Activated CD4-positive, alpha-beta T cell treated with anti-CD3 and anti-CD28 coated beads for 36 hours (primary cell): ENCODE data around the gene LRRC73. TPM values are rescaled to one million over a fixed set of nuclear protein-coding genes. Genes with fewer than 3 reads are reported as not detected.
A peak's percentile ranks its signal among the peaks of the same experiment; 100 is the strongest.

ENCODE experiments used
- ATAC-seq: fragments of 200-7000 bp; cut with Tn5 transposase; one replicate; pipeline ENCODE4 v1.10.0; 2021; ENCODE audit warnings: mild to moderate bottlenecking, moderate library complexity
- CTCF ChIA-PET: fragments of 350-600 bp; sonication (Branson Sonifier 250); formaldehyde crosslinking; loops from one replicate; lab custom pipeline; 2021; ENCODE audit warnings: antibody characterized with exemption; lab: Charles Lee
- POLR2A ChIA-PET: fragments of 350-600 bp; sonication (Branson Sonifier 250); formaldehyde crosslinking; loops from one replicate; lab custom pipeline; 2021; ENCODE audit warnings: antibody characterized with exemption, inconsistent platforms; lab: Charles Lee
- DNase-seq: peaks from one replicate; pipeline ENCODE4 v3.0.0-alpha.2; 2020
- H3K27ac Mint-ChIP-seq: one replicate; pipeline ENCODE4 v1.8.0; 2021; ENCODE audit warnings: mixed read lengths
- H3K27me3 Mint-ChIP-seq: one replicate; pipeline ENCODE4 v1.8.0; 2021; ENCODE audit warnings: mixed read lengths
- H3K36me3 Mint-ChIP-seq: one replicate; pipeline ENCODE4 v1.8.0; 2021; ENCODE audit warnings: low read depth, mixed read lengths
- H3K4me1 Mint-ChIP-seq: one replicate; pipeline ENCODE4 v1.8.0; 2021; ENCODE audit warnings: mixed read lengths
- H3K4me3 Mint-ChIP-seq: one replicate; pipeline ENCODE4 v1.8.0; 2021; ENCODE audit warnings: mild to moderate bottlenecking, moderate library complexity, mixed read lengths
- H3K9me3 Mint-ChIP-seq: one replicate; pipeline ENCODE4 v1.8.0; 2021; ENCODE audit warnings: low read depth, mixed read lengths
- intact Hi-C, 2 experiments: fragments of 100-400 bp; cut with DNase I in 1 of 2; cut with micrococcal nuclease in 1 of 2; formaldehyde crosslinking; loops; one replicate each; pipeline versions ENCODE4 v1.14.2 to v1.15.1; 2022 to 2024; cut with DNase I, micrococcal nuclease
- total RNA-seq, 2 experiments: library from RNA; stranded (reverse); gene quantifications; one replicate each; pipeline ENCODE4 v1.2.3, GENCODE V29; 2021

Gene LRRC73
- total RNA-seq, 2 experiments from 2014 or later: 0.18 to 0.19 TPM

DNA sequence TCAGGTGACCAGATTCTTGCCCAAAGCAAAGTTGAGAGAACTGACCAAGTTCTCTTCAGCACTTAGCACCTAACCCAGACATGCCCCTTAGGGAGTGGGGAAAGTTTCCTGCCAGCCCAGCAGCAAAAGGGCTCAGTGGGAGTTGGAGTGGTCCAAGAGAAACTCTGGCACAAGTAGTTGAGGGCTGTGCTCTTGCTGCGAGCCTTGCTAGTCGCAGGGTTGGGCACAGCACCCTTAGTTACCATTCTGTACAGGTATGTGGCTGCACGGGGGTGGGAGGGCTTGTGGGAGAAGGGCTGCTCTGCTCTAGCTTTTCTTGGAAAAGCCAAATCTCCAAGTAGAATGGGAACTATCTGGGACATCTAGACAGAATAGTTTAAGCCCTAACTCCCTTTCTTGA lies 13.1 kb upstream of the LRRC73 start:
- no peak overlapping the region for H3K27ac Mint-ChIP-seq
- ATAC-seq (no peak), DNase-seq (no peak)
- no peak overlapping the region for H3K4me3 Mint-ChIP-seq
- H3K9me3 Mint-ChIP-seq: no peaks in the 10 kb centered on the region
- intact Hi-C loops: no loop called here
- CTCF ChIA-PET: no interaction called here
- POLR2A ChIA-PET: interaction anchor here (1.3 kb wide), 1 partner anchor 48 kb away, joined by 4 read pairs; no protein-coding TSS in a partner anchor
- H3K36me3 Mint-ChIP-seq: peaks cover 65% of the 10 kb centered on the region
- H3K27me3 Mint-ChIP-seq: no peaks in the 10 kb centered on the region
- H3K4me1 Mint-ChIP-seq: peaks cover 4% of the 10 kb centered on the region

DNA sequence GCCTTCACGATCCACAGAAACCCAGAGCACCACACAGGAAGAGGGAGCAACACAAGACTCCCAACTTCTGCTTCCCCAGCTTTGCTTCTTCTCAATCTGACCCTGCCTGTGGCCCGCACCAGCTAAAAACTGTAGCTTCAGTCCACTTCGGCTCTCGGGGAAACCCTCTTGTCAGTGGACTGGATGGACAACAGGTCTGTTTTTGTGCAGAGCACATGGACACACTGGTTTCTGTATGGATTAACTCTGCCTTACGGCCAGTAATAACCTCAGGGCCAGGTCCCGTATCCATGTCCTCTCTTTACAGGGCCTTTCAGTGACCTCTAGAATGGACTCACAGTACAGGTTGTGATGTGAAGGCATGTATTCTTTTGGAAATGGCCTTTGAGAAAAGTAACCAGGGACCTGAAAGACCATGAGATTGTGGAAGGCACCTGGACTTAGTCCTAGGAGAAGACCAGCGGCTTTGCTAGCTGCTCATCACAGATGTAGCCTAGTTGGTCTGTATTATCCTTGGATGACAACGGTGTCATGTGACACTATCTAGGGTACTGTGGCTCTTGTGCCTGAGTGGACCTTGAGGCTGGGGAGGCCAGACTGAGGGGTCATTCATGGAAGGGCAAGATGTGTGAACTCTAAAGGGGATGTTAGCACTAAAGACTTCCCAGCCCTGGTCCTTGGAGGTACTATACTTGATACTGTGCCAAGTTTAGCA lies 12.6 kb upstream of the LRRC73 start:
- Mint-ChIP-seq H3K9me3 (no peaks in the 10 kb centered on the region), H3K27me3 (no peaks in the 10 kb centered on the region), H3K4me1 (peaks cover 4% of the 10 kb centered on the region), H3K27ac (no peak overlapping the region), H3K36me3 (peaks cover 60% of the 10 kb centered on the region), H3K4me3 (no peak overlapping the region)
- intact Hi-C loops: no loop called here
- DNase-seq: no peak
- CTCF ChIA-PET: no interaction called here
- no peak for ATAC-seq
- POLR2A ChIA-PET: interaction anchor here (1.0 to 1.3 kb wide), 2 partner anchors 11 to 49 kb away, joined by 4 read pairs; no protein-coding TSS in a partner anchor

DNA sequence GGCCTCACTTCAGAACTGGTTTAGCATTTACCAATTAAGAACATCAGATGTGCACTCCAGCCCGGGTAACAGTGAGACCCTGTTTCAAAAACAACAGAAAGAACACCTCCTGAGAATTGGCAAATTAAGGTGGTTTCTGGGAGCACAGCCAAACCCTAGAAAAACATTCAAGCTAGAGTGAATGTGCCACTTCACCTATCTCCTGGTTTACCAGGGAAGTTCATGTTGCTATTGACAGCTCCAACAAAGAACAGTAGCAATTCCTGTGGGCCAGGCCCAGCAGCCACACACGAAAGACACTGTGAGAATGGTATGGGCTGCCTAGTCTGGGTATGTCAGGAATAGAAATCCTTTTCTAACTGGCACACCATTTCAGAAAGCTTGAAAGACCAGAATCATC lies 11.7 kb upstream of the LRRC73 start:
- ATAC-seq (no peak), DNase-seq (no peak)
- Mint-ChIP-seq H3K36me3 (peaks cover 52% of the 10 kb centered on the region), H3K9me3 (no peaks in the 10 kb centered on the region), H3K27me3 (no peaks in the 10 kb centered on the region), H3K27ac (no peak overlapping the region), H3K4me1 (peaks cover 4% of the 10 kb centered on the region), H3K4me3 (no peak overlapping the region)
- ChIA-PET CTCF (interaction anchor here (0.6 to 2.1 kb wide), 6 partner anchors 9 to 37 kb away, joined by 3 to 11 read pairs (median 6); no protein-coding TSS in a partner anchor), POLR2A (interaction anchor here (1.0 to 1.1 kb wide), 2 partner anchors 10 to 49 kb away, joined by 3 to 4 read pairs; no protein-coding TSS in a partner anchor)
- intact Hi-C loops: no loop called here

DNA sequence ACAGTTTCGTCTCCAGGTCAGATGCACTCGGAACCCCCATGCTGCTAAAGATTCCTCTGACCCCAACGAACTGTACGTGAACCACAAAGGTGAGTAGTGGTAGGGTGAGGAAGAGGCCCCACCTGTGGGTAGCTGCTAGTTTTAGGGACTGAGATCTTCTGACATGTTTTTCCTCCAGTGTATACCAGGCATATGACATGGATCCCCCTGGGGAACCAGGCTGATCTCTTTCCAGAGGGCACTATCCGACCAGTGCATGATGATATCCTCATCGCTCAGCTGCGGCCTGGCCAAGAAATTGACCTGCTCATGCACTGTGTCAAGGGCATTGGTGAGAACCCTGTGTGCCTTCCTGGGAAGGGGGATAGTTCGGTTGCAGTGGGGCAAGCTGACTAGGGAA lies 10.0 kb upstream of the LRRC73 start:
- ChIA-PET CTCF (interaction anchor here (0.6 to 2.1 kb wide), 6 partner anchors 8 to 424 kb away, joined by 3 to 9 read pairs (median 4); partner anchors contain the start of genes POLH and XPO5), POLR2A (interaction anchor here (0.7 kb wide), 2 partner anchors 20 to 347 kb away, joined by 3 read pairs; no protein-coding TSS in a partner anchor)
- no peak for DNase-seq
- H3K4me1 Mint-ChIP-seq: peaks cover 17% of the 10 kb centered on the region
- ATAC-seq: no peak
- peaks cover 40% of the 10 kb centered on the region for H3K36me3 Mint-ChIP-seq
- no peaks in the 10 kb centered on the region for H3K27me3 Mint-ChIP-seq
- H3K27ac Mint-ChIP-seq: no peak overlapping the region
- no peaks in the 10 kb centered on the region for H3K9me3 Mint-ChIP-seq
- H3K4me3 Mint-ChIP-seq: no peak overlapping the region
- intact Hi-C loops: no loop called here

DNA sequence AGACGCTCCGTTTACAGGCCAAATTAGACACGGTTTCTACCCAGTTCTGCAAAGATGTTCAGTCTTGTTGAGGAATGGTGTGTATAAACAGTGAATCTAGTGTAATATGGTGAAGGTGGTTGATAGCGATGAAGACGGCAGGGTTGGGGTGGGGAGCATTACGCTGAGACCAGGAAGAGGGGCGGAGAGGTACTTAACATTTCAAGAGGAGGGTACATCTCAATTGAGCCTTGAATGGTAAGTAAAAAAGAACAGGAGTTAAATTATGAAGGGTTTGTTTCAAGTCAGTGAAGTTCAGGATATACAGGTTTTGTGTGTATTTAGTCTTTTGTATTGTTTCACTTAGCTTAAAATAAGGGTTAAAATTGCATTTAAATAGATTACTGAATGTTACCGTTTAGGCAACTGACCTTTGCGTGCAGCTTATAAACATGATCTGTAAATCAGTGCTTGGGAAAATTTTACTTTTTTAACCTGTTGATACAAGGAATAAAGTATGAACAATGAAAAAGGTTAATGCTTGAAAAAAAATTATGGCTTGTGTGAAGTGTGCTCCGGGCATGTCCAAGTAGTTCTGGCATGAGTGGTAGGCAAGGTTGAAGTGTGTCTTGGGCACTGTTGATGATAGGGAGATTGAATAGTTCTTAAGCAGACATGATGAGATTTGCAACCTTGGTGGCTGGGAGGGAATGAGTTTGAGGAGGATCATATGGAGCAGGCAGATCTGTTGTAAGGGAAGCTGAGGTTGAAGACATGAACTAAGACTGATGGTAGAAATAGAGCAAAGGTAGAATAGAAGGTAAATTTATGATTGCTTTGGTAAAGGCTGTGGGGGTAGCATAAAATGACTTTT lies 7.6 kb upstream of the LRRC73 start:
- Mint-ChIP-seq H3K27me3 (no peaks in the 10 kb centered on the region), H3K4me3 (no peak overlapping the region), H3K4me1 (peaks cover 32% of the 10 kb centered on the region), H3K27ac (no peak overlapping the region), H3K9me3 (no peaks in the 10 kb centered on the region), H3K36me3 (peaks cover 30% of the 10 kb centered on the region)
- ChIA-PET CTCF (interaction anchor here (0.6 to 5.2 kb wide), 6 partner anchors 9 to 558 kb away, joined by 3 to 52 read pairs (median 4); partner anchors contain the start of gene ZNF318), POLR2A (interaction anchor here (0.6 to 1.1 kb wide), 3 partner anchors 20 to 507 kb away, joined by 3 to 5 read pairs (median 5); no protein-coding TSS in a partner anchor)
- DNase-seq (no peak), ATAC-seq (peak; percentile 3)
- intact Hi-C loops: loop anchor here (1.0 to 5.0 kb wide), 13 partner anchors 40 to 730 kb away; partner anchors contain the start of genes CNPY3 (in 1 of the 2), GTPBP2 (in 1 of the 2), HSP90AB1 (in 1 of the 2) and KLC4 (in 1 of the 2)

DNA sequence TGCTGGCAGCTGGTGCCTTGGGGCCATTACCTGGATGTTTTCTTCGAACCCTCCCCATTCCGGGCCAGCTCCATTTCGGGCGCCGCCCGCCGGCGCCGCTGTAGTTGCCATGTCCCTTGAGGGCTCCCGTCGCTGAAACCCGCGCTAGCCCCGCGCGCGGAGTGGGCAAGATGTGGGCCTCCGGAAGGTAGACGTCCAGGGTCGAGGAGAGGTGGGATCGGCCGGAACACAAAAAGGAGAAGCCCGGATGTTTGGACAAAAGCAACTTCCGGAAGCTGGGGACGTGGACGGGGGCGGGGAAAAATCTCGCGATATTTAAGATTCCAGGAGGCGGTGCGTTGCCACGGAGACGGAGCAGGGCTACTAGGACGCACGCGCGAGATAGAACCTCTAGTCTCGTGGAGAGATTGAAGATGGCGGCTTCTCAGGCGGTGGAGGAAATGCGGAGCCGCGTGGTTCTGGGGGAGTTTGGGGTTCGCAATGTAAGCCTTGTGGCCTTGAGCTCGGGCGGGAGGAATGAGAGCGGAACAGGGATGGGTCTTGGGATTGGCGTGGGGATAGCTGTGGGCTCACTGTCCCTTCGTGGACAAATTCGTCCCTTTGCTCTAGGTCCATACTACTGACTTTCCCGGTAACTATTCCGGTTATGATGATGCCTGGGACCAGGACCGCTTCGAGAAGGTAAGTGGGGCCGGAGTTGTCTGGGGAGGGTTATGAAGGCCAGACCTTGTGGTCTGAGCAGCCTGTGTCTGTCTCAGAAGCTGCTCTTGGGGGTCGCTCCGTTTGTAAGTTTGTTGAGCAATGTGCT lies 6.8 kb upstream of the LRRC73 start, which contains the start of the genes POLR1C and YIPF3:
Gene POLR1C (plus strand): TSS at position 393 of the 808 bp plus-strand sequence. CDS start 21 bp downstream, at position 414.
Gene YIPF3 (minus strand): TSS at position 230 of the 808 bp plus-strand sequence. CDS start 119 bp downstream, at position 111.
- ATAC-seq (peak; percentile 93), DNase-seq (peak; percentile 98)
- no peaks in the 10 kb centered on the region for H3K9me3 Mint-ChIP-seq
- H3K27me3 Mint-ChIP-seq: no peaks in the 10 kb centered on the region
- CTCF ChIA-PET: interaction anchor here (0.6 to 5.2 kb wide), 5 partner anchors 10 to 559 kb away, joined by 3 to 52 read pairs (median 5); no protein-coding TSS in a partner anchor
- no peak within 1 kb of the TSS for H3K4me3 Mint-ChIP-seq
- H3K4me1 Mint-ChIP-seq: peaks cover 32% of the 10 kb centered on the region
- H3K27ac Mint-ChIP-seq: no peak within 1 kb of the TSS
- POLR2A ChIA-PET: interaction anchor here (0.6 to 1.1 kb wide), 4 partner anchors 21 to 335 kb away, joined by 3 to 5 read pairs (median 4); partner anchors contain the start of gene CUL9
- H3K36me3 Mint-ChIP-seq: peaks cover 25% of the 10 kb centered on the region
- intact Hi-C loops: loop anchor here (1.0 to 5.0 kb wide), 16 partner anchors 40 to 730 kb away; partner anchors contain the start of genes TJAP1 (in 2 of the 2), ABCC10 (in 1 of the 2), CNPY3 (in 1 of the 2) and GTPBP2 (in 1 of the 2)

DNA sequence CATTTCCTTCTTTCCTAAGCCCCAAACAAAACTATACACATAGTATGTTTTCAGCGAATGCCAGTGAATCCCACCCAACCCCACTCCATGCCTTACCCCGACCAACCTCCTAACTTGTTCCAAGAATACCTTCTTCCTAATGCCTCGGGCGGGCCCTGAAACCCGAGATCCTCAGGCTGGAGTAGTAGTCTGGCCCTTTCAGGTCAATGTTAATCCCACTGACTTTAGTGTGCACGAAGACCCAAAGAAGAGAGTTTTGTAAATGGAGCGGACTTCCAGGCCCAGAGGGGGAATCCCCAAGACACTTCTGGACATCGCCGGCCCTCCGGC lies 6.2 kb upstream of the LRRC73 start:
- Mint-ChIP-seq H3K27me3 (no peaks in the 10 kb centered on the region), H3K9me3 (no peaks in the 10 kb centered on the region), H3K4me1 (peaks cover 32% of the 10 kb centered on the region), H3K36me3 (peaks cover 28% of the 10 kb centered on the region), H3K27ac (no peak overlapping the region), H3K4me3 (no peak overlapping the region)
- ATAC-seq (no peak), DNase-seq (no peak)
- intact Hi-C loops: loop anchor here (1.0 to 5.0 kb wide), 11 partner anchors 39 to 731 kb away; partner anchors contain the start of genes TJAP1 (in 2 of the 2), ABCC10 (in 1 of the 2), CNPY3 (in 1 of the 2) and HSP90AB1 (in 1 of the 2)
- POLR2A ChIA-PET: interaction anchor here (0.5 to 1.1 kb wide), 4 partner anchors 21 to 334 kb away, joined by 3 to 5 read pairs (median 4); partner anchors contain the start of gene CUL9
- CTCF ChIA-PET: interaction anchor here (5.2 kb wide), 1 partner anchor 10 kb away, joined by 52 read pairs; no protein-coding TSS in a partner anchor

DNA sequence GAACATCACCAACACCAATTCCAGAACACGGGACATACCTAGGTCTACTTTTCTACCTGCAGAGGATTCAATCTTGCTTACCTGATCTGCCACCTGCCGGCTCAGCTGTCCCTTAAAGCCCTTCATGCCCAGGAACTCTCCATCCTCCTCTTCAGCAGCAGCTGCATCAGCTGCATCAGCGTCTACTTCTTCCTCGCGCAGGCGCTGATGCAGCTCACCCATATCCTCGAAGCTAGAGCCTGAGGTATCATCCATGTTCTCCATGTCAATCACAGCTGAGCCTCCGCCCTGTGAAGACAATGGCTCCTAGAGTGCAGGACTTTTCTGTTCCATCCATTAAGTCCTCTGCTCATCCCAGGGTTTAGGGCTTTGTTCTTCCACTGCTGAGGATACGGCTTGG lies 5.7 kb upstream of the LRRC73 start:
- DNase-seq (no peak), ATAC-seq (no peak)
- peaks cover 27% of the 10 kb centered on the region for H3K36me3 Mint-ChIP-seq
- no peaks in the 10 kb centered on the region for H3K27me3 Mint-ChIP-seq
- H3K4me3 Mint-ChIP-seq: no peak overlapping the region
- POLR2A ChIA-PET: interaction anchor here (0.5 kb wide), 1 partner anchor 125 kb away, joined by 3 read pairs; no protein-coding TSS in a partner anchor
- intact Hi-C loops: loop anchor here (1.0 to 5.0 kb wide), 11 partner anchors 39 to 731 kb away; partner anchors contain the start of genes TJAP1 (in 2 of the 2), ABCC10 (in 1 of the 2), CNPY3 (in 1 of the 2) and HSP90AB1 (in 1 of the 2)
- no peaks in the 10 kb centered on the region for H3K9me3 Mint-ChIP-seq
- H3K4me1 Mint-ChIP-seq: peaks cover 32% of the 10 kb centered on the region
- no peak overlapping the region for H3K27ac Mint-ChIP-seq
- CTCF ChIA-PET: interaction anchor here (5.2 kb wide), 1 partner anchor 9 kb away, joined by 52 read pairs; no protein-coding TSS in a partner anchor

DNA sequence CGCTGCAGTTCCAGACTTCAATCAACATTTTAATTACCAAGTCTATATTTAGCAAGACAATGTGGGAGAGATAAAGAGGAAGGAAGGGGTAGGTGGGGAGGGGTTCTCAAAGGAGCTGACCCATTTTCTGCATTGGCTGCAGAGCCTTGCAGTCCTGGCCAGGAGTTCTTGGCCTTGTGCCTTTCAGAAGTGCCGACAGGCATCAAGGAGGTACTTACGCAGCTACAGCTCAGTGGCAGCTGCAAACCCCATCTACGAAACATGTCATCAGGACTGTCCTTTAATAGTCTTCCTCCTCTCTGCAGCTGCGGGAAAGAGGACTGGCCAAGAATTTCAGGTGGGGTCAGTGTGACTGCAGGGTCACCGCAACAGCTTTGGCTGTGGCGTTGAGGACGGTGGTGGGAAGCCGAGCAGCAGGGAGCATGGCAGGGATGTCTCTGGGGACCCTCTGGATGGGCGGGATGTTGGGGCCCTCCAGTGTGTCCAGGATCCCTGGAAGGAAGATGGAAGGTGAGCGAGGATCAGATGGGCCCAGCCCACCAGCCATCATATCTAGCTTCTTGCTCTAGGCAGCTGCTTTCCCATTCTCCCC lies 1.8 kb upstream of the LRRC73 start:
- peaks cover 27% of the 10 kb centered on the region for H3K36me3 Mint-ChIP-seq
- H3K9me3 Mint-ChIP-seq: no peaks in the 10 kb centered on the region
- no peak overlapping the region for H3K4me3 Mint-ChIP-seq
- ATAC-seq (no peak), DNase-seq (no peak)
- peaks cover 12% of the 10 kb centered on the region for H3K27me3 Mint-ChIP-seq
- peaks cover 33% of the 10 kb centered on the region for H3K4me1 Mint-ChIP-seq
- ChIA-PET POLR2A (interaction anchor here (0.5 to 1.1 kb wide), 3 partner anchors 11 to 458 kb away, joined by 4 to 10 read pairs (median 9); no protein-coding TSS in a partner anchor), CTCF (interaction anchor here (0.5 kb wide), 1 partner anchor 268 kb away, joined by 3 read pairs; no protein-coding TSS in a partner anchor)
- H3K27ac Mint-ChIP-seq: no peak overlapping the region
- intact Hi-C loops: no loop called here
